MCF 10A (cell line): ENCODE measurements around the gene ABCG1. TPM values are rescaled to one million over a fixed set of nuclear protein-coding genes. Genes with fewer than 3 reads are reported as not detected.

Experiments used
- BruUV-seq: library from RNA; stranded (reverse); fragments of 400-500 nt; replicated peaks from 2 replicates; lab custom pipeline; 2021; lab: Mats Ljungman, UMichigan
- CTCF ChIA-PET: fragments of 300-600 bp; sonication (Branson Sonifier 250); formaldehyde crosslinking; extraction: SDS; loops from one replicate; lab custom pipeline; 2021; ENCODE audit warnings: antibody characterized with exemption, inconsistent platforms; lab: Yijun Ruan, JAX
- POLR2A ChIA-PET: fragments of 300-600, 350-650 bp; sonication (Branson Sonifier 250); formaldehyde crosslinking; extraction: SDS; loops from one replicate; lab custom pipeline; 2020; ENCODE audit warnings: antibody characterized with exemption, inconsistent platforms; lab: Yijun Ruan, JAX
- DNase-seq: peaks from one replicate; pipeline ENCODE4 v3.0.0-alpha.2; 2018; ENCODE audit not compliant: unreplicated experiment
- H3K27ac Mint-ChIP-seq: one replicate; pipeline ENCODE4 v1.8.0; 2022; ENCODE audit warnings: mild to moderate bottlenecking, low read depth, mixed read lengths; ENCODE audit not compliant: unreplicated experiment
- H3K27me3 Mint-ChIP-seq: one replicate; pipeline ENCODE4 v1.8.0; 2022; ENCODE audit warnings: mixed read lengths; ENCODE audit not compliant: insufficient read depth, unreplicated experiment
- H3K36me3 Mint-ChIP-seq: one replicate; pipeline ENCODE4 v1.8.0; 2022; ENCODE audit warnings: mild to moderate bottlenecking, moderate library complexity, mixed read lengths; ENCODE audit not compliant: insufficient read depth, unreplicated experiment
- H3K4me1 Mint-ChIP-seq: one replicate; pipeline ENCODE4 v1.8.0; 2022; ENCODE audit warnings: mixed read lengths; ENCODE audit not compliant: insufficient read depth, unreplicated experiment
- H3K4me3 Mint-ChIP-seq: one replicate; pipeline ENCODE4 v1.8.0; 2022; ENCODE audit warnings: mild to moderate bottlenecking, moderate library complexity, mixed read lengths; ENCODE audit not compliant: unreplicated experiment
- H3K9me3 Mint-ChIP-seq: one replicate; pipeline ENCODE4 v1.8.0; 2022; ENCODE audit warnings: mixed read lengths; ENCODE audit not compliant: unreplicated experiment
- CTCF ChIP-seq: fragments of 200-600 bp; IDR thresholded peaks from one replicate; pipeline ENCODE4 v1.8.0; 2022; ENCODE audit warnings: antibody characterized with exemption, mild to moderate bottlenecking; ENCODE audit not compliant: unreplicated experiment
- intact Hi-C: fragments of 100-400 bp; cut with micrococcal nuclease; formaldehyde crosslinking; loops from 2 replicates; pipeline ENCODE4 v1.14.1; 2022
- total RNA-seq: library from RNA; stranded (reverse); gene quantifications from 2 replicates; pipeline ENCODE4 v1.2.3, GENCODE V29; 2022

ABCG1 gene
- total RNA-seq, 1 experiment from 2014 or later = 25.5 TPM

GRCh38 chr21:42331660-42332059 is 112.7 kb downstream of the ABCG1 start:
- Mint-ChIP-seq H3K27me3 (peaks cover 85% of the 10 kb centered on the region), H3K27ac (no peak overlapping the region)

GRCh38 chr21:42332557-42333317 is 113.8 kb downstream of the ABCG1 start:
- no peak for TF ChIP-seq CTCF
- intact Hi-C loops = no loop called here
- peaks cover 76% of the 10 kb centered on the region for H3K27me3 Mint-ChIP-seq
- H3K9me3 Mint-ChIP-seq = no peaks in the 10 kb centered on the region
- CTCF ChIA-PET = no interaction called here
- H3K4me3 Mint-ChIP-seq = no peak overlapping the region
- H3K27ac Mint-ChIP-seq = no peak overlapping the region
- BruUV-seq = no TSS peak
- DNase-seq = no peak
- POLR2A ChIA-PET = no interaction called here
- H3K36me3 Mint-ChIP-seq = peaks cover 11% of the 10 kb centered on the region
- no peaks in the 10 kb centered on the region for H3K4me1 Mint-ChIP-seq

More at GRCh38 chr21:42331660-42332059, 112.7 kb downstream of the ABCG1 start:
- no peak for TF ChIP-seq CTCF
- intact Hi-C loops = no loop called here
- DNase-seq = no peak
- ChIA-PET POLR2A (interaction anchor here (0.6 kb wide), 1 partner anchor 45 kb away, joined by 3 read pairs; no protein-coding TSS in a partner anchor), CTCF (no interaction called here)
- Mint-ChIP-seq H3K4me1 (no peaks in the 10 kb centered on the region), H3K36me3 (peaks cover 11% of the 10 kb centered on the region), H3K9me3 (no peaks in the 10 kb centered on the region), H3K4me3 (no peak overlapping the region)
- no TSS peak for BruUV-seq

GRCh38 chr21:42336054-42336453 is 117.1 kb downstream of the ABCG1 start:
- ChIA-PET CTCF (interaction anchor here (0.6 kb wide), 1 partner anchor 10 kb away, joined by 4 read pairs; no protein-coding TSS in a partner anchor), POLR2A (interaction anchor here (0.6 to 0.7 kb wide), 2 partner anchors 68 to 94 kb away, joined by 3 read pairs; no protein-coding TSS in a partner anchor)
- no peaks in the 10 kb centered on the region for H3K4me1 Mint-ChIP-seq
- H3K9me3 Mint-ChIP-seq = no peaks in the 10 kb centered on the region
- DNase-seq = peak; percentile 13
- no TSS peak for BruUV-seq
- no peak overlapping the region for H3K27ac Mint-ChIP-seq
- peaks cover 43% of the 10 kb centered on the region for H3K27me3 Mint-ChIP-seq
- intact Hi-C loops = no loop called here
- no peaks in the 10 kb centered on the region for H3K36me3 Mint-ChIP-seq
- no peak for TF ChIP-seq CTCF
- H3K4me3 Mint-ChIP-seq = no peak overlapping the region

- ChIA-PET CTCF (interaction anchor here (0.8 kb wide), 2 partner anchors 9 to 27 kb away, joined by 3 to 5 read pairs; no protein-coding TSS in a partner anchor), POLR2A (interaction anchor here (0.7 kb wide), 1 partner anchor 1369 kb away, joined by 3 read pairs; no protein-coding TSS in a partner anchor)
- TF ChIP-seq CTCF = no peak
- Mint-ChIP-seq H3K9me3 (no peaks in the 10 kb centered on the region), H3K27me3 (peaks cover 31% of the 10 kb centered on the region), H3K27ac (no peak overlapping the region), H3K4me1 (no peaks in the 10 kb centered on the region), H3K4me3 (no peak overlapping the region), H3K36me3 (no peaks in the 10 kb centered on the region)
- intact Hi-C loops = no loop called here
- no TSS peak for BruUV-seq
- no peak for DNase-seq
Observed at GRCh38 chr21:42337276-42337675, 118.3 kb downstream of the ABCG1 start.
